ENCODE data around the gene INSRR. TPM values are rescaled to one million over a fixed set of nuclear protein-coding genes. Genes with fewer than 3 reads are reported as not detected.

INSRR gene
- total RNA-seq, 3 donors from 2014 or later: 0.15 to 0.33 TPM; not detected in 1

GRCh38 chr1:156828400-156829124, 30.4 kb downstream of the INSRR start:
- DNase-seq (ENCODE audit: low spot score in 2 of 2): no peak
- H3K9me3 ChIP-seq: no peaks in the 10 kb centered on the region

GRCh38 chr1:156826630-156827029, 32.3 kb downstream of the INSRR start:
- Histone ChIP-seq H3K36me3 (no peaks in the 10 kb centered on the region), H3K9me3 (no peaks in the 10 kb centered on the region), H3K27ac (no peak overlapping the region), H3K4me3 (no peak overlapping the region), H3K4me1 (no peaks in the 10 kb centered on the region), H3K27me3 (no peaks in the 10 kb centered on the region)
- TF ChIP-seq CTCF (IDR thresholded peaks at IDR 0.05) (no peak), POLR2AphosphoS5 (IDR thresholded peaks at IDR 0.05) (no peak), POLR2A (IDR thresholded peaks at IDR 0.05) (no peak)
- intact Hi-C loops (cut with DNase I; ENCODE audit: low total_unique reads): no loop called here
- no peak for DNase-seq (ENCODE audit: low spot score in 2 of 2)

More at GRCh38 chr1:156828400-156829124, 30.4 kb downstream of the INSRR start:
- intact Hi-C loops (cut with DNase I; ENCODE audit: low total_unique reads): no loop called here
- Histone ChIP-seq H3K27ac (no peak overlapping the region), H3K4me1 (no peaks in the 10 kb centered on the region), H3K27me3 (no peaks in the 10 kb centered on the region), H3K4me3 (no peak overlapping the region), H3K36me3 (no peaks in the 10 kb centered on the region)
- TF ChIP-seq POLR2AphosphoS5 (IDR thresholded peaks at IDR 0.05): no peak
- no peak for TF ChIP-seq CTCF (IDR thresholded peaks at IDR 0.05)
- no peak for TF ChIP-seq POLR2A (IDR thresholded peaks at IDR 0.05)

GRCh38 chr1:156823210-156823790, 35.6 kb downstream of the INSRR start:
- DNase-seq (ENCODE audit: low spot score in 2 of 2): no peak
- H3K27me3 ChIP-seq: no peaks in the 10 kb centered on the region

GRCh38 chr1:156822680-156823079, 36.2 kb downstream of the INSRR start:
- no peak for TF ChIP-seq POLR2AphosphoS5 (IDR thresholded peaks at IDR 0.05)
- TF ChIP-seq POLR2A (IDR thresholded peaks at IDR 0.05): no peak
- no peak for TF ChIP-seq CTCF (IDR thresholded peaks at IDR 0.05)
- no peaks in the 10 kb centered on the region for H3K4me1 ChIP-seq
- intact Hi-C loops (cut with DNase I; ENCODE audit: low total_unique reads): no loop called here

More at GRCh38 chr1:156823210-156823790, 35.6 kb downstream of the INSRR start:
- Histone ChIP-seq H3K9me3 (no peaks in the 10 kb centered on the region), H3K4me3 (no peak overlapping the region), H3K27ac (no peak overlapping the region), H3K36me3 (no peaks in the 10 kb centered on the region), H3K4me1 (no peaks in the 10 kb centered on the region)
- TF ChIP-seq CTCF (IDR thresholded peaks at IDR 0.05) (no peak), POLR2A (IDR thresholded peaks at IDR 0.05) (no peak), POLR2AphosphoS5 (IDR thresholded peaks at IDR 0.05) (no peak)
- intact Hi-C loops (cut with DNase I; ENCODE audit: low total_unique reads): no loop called here

GRCh38 chr1:156821801-156822200, 37.1 kb downstream of the INSRR start:
- H3K9me3 ChIP-seq: no peaks in the 10 kb centered on the region
- no peak for DNase-seq (ENCODE audit: low spot score in 2 of 2)
- H3K27me3 ChIP-seq: no peaks in the 10 kb centered on the region
- no peak overlapping the region for H3K27ac ChIP-seq
- no peak for TF ChIP-seq CTCF (IDR thresholded peaks at IDR 0.05)
- no peak for TF ChIP-seq POLR2AphosphoS5 (IDR thresholded peaks at IDR 0.05)
- no peak for TF ChIP-seq POLR2A (IDR thresholded peaks at IDR 0.05)
- H3K4me3 ChIP-seq: no peak overlapping the region
- intact Hi-C loops (cut with DNase I; ENCODE audit: low total_unique reads): no loop called here
- no peaks in the 10 kb centered on the region for H3K36me3 ChIP-seq
- H3K4me1 ChIP-seq: no peaks in the 10 kb centered on the region

More at GRCh38 chr1:156822680-156823079, 36.2 kb downstream of the INSRR start:
- Histone ChIP-seq H3K4me3 (no peak overlapping the region), H3K9me3 (no peaks in the 10 kb centered on the region), H3K27me3 (no peaks in the 10 kb centered on the region), H3K27ac (no peak overlapping the region), H3K36me3 (no peaks in the 10 kb centered on the region)
- no peak for DNase-seq (ENCODE audit: low spot score in 2 of 2)
